NT2/D1 (cell line): ENCODE results near the gene FLYWCH2.

Experiments
- SUZ12 ChIP-seq: IDR thresholded peaks from 2 replicates; pipeline ENCODE4 v1.6.1; 2011; ENCODE audit not compliant: insufficient read length, insufficient read depth; ENCODE audit errors: extremely low read depth
- YY1 ChIP-seq: IDR thresholded peaks from 2 replicates; pipeline ENCODE4 v1.6.1; 2011; ENCODE audit not compliant: insufficient read length, insufficient read depth
- ZNF274 ChIP-seq: IDR thresholded peaks from 2 replicates; pipeline ENCODE4 v1.6.1; 2011; ENCODE audit warnings: mild to moderate bottlenecking, low read depth, low read length

- TF ChIP-seq ZNF274, result no peak
- TF ChIP-seq YY1, result no peak
- TF ChIP-seq SUZ12, result no peak
Measured at GRCh38 chr16:2919511-2920255, 36.7 kb downstream of the FLYWCH2 start.
